Measurements from ENCODE around the gene AGBL5. TPM values are rescaled to one million over a fixed set of nuclear protein-coding genes. Genes with fewer than 3 reads are reported as not detected.

The AGBL5 gene
- total and polyA plus RNA-seq, 9 of the 15 experiments (the other 6 are each of a cell fraction or from before 2014, with no cell fraction given) = 3.3 to 52.7 (median 26.2) TPM

- no peak for TF ChIP-seq ZNF644 (tag; IDR thresholded peaks at IDR 0.05; ENCODE audit: low read depth)
- TF ChIP-seq LARP7 (IDR thresholded peaks at IDR 0.05) = no peak
- no peak for TF ChIP-seq MED1 (CRISPR knock-in tag; IDR thresholded peaks at IDR 0.05; ENCODE audit: borderline replicate concordance)
- TF ChIP-seq FOXP4 (CRISPR knock-in tag; IDR thresholded peaks at IDR 0.05; ENCODE audit: borderline replicate concordance) = peak; percentile 66; the same call in 1 of the 2 replicates
- no peak for TF ChIP-seq STAT5A (IDR thresholded peaks at IDR 0.05; ENCODE audit: borderline replicate concordance, low read length)
- no peak for TF ChIP-seq ZBTB5 (IDR thresholded peaks at IDR 0.05)
- no peak for TF ChIP-seq CUX1 (CRISPR knock-in tag; IDR thresholded peaks at IDR 0.05)
- no peak for TF ChIP-seq SREBF1 (IDR thresholded peaks at IDR 0.05; ENCODE audit: borderline replicate concordance, low read depth, low read length)
- TF ChIP-seq KLF6 (CRISPR knock-in tag; IDR thresholded peaks at IDR 0.05; ENCODE audit: borderline replicate concordance) = peak; percentile 45; the same call in 1 of the 2 replicates
- TF ChIP-seq FOXO4 (CRISPR knock-in tag; IDR thresholded peaks at IDR 0.05) = no peak
- TF ChIP-seq MEF2D (tag; conservative IDR thresholded peaks at IDR 0.05; ENCODE audit: low read depth) = no peak
- peak; percentile 75 for TF ChIP-seq TBP (optimal IDR thresholded peaks at IDR 0.05; ENCODE audit: low read depth, low read length)
- no peak for TF ChIP-seq PHB (CRISPR knock-in tag; IDR thresholded peaks at IDR 0.05)
- no peak for TF ChIP-seq ZBTB12 (CRISPR knock-in tag; IDR thresholded peaks at IDR 0.05)
- no peak for TF ChIP-seq ZNF224 (CRISPR knock-in tag; IDR thresholded peaks at IDR 0.05)
- TF ChIP-seq ZNF12 (CRISPR knock-in tag; IDR thresholded peaks at IDR 0.05) = no peak; the same call in 1 of the 2 replicates
Observed at GRCh38 chr2:27071277-27071989, 20.0 kb downstream of the AGBL5 start, which contains the start of gene OST4 (continued).
